Upper lobe of left lung (tissue), 4 donors: Measurements from ENCODE around the gene SIRPD.

Source experiments
- CTCF ChIP-seq, 6 experiments: fragments of 450-650 bp in 4 of 6; fragments of 200-600 bp in 2 of 6; sonication (generic) in 2 of 6; IDR thresholded peaks; one replicate each; pipeline ENCODE4 v1.5.1; 2016 to 2019; ENCODE audit warnings: antibody characterized with exemption in 6 of 6
- EP300 ChIP-seq, 4 donors: sonication (generic); formaldehyde crosslinking; IDR thresholded peaks; one replicate each; pipeline ENCODE4 v1.5.1; 2017; ENCODE audit warnings: antibody characterized with exemption in 4 of 4, control low read depth in 2 of 4
- POLR2A ChIP-seq, 4 donors: fragments of 450-650 bp; IDR thresholded peaks; one replicate each; pipeline ENCODE4 v1.5.1; 2016 to 2017; ENCODE audit warnings: antibody characterized with exemption in 4 of 4, mild to moderate bottlenecking in 2 of 4
- POLR2AphosphoS5 ChIP-seq, 2 donors: sonication (generic); formaldehyde crosslinking; IDR thresholded peaks; one replicate each; pipeline ENCODE4 v1.5.1; 2017; ENCODE audit warnings: antibody characterized with exemption in 2 of 2

- TF ChIP-seq POLR2AphosphoS5 (IDR thresholded peaks at IDR 0.05) (no peak), CTCF (IDR thresholded peaks at IDR 0.05) (peak; percentile 78 to 94 (median 91)), POLR2A (IDR thresholded peaks at IDR 0.05) (no peak), EP300 (IDR thresholded peaks at IDR 0.05) (no peak)
Observed at GRCh38 chr20:1503564-1504227, 53.8 kb downstream of the SIRPD start.
